Breast epithelium (tissue), 3 donors: Measurements from ENCODE around the gene SP1.

Experiments used
- POLR2A ChIP-seq: fragments of 450-650 bp; IDR thresholded peaks from one replicate; pipeline ENCODE4 v1.6.1; 2016; ENCODE audit warnings: antibody characterized with exemption, mild to moderate bottlenecking, moderate library complexity
- POLR2AphosphoS5 ChIP-seq, 3 donors: sonication (generic); formaldehyde crosslinking; IDR thresholded peaks; one replicate each; pipeline ENCODE4 v1.6.1; 2017; ENCODE audit warnings: antibody characterized with exemption in 3 of 3
- TF ChIP-seq, protein P1 (sequence below), 3 donors: fragments of 450-650 bp; IDR thresholded peaks; one replicate each; pipeline ENCODE4 v1.5.1; 2016 to 2017; ENCODE audit warnings: antibody characterized with exemption in 3 of 3, mild to moderate bottlenecking in 3 of 3, moderate library complexity in 3 of 3

DNA sequence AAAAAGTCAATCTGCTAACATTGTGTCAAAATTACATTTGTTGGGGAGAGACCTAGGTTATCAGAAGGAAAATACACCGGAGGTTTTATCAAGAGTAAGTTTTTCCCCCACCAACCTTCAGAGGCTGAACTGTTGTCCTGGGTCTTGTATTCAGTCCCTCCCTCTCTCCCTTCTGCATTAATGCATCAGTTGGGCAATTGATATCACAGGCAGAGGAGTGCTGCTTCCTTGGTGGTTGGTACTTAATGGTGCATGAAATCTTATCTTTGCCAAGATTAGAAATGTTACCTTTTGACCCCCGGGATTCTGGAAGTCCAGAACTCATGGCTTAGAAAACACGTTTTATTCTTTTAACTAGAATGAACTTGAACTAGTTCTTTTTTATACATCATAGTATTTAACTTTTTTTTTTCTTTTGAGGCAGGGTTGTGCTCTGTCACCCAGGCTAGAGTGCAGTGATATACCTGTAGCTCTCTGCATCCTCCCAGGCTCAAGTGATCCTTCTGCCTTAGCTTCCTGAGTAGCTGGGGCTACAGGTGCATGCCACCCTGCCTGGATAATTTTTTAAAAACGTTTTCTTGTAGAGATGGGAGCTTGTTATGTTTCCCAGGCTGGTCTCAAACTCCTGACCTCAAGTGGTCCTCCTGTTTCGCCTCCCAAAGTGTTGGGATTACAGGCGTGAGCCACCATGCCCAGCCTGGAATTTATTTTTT, 76.8 kb downstream of the SP1 start:
- TF ChIP-seq, protein P1, sequence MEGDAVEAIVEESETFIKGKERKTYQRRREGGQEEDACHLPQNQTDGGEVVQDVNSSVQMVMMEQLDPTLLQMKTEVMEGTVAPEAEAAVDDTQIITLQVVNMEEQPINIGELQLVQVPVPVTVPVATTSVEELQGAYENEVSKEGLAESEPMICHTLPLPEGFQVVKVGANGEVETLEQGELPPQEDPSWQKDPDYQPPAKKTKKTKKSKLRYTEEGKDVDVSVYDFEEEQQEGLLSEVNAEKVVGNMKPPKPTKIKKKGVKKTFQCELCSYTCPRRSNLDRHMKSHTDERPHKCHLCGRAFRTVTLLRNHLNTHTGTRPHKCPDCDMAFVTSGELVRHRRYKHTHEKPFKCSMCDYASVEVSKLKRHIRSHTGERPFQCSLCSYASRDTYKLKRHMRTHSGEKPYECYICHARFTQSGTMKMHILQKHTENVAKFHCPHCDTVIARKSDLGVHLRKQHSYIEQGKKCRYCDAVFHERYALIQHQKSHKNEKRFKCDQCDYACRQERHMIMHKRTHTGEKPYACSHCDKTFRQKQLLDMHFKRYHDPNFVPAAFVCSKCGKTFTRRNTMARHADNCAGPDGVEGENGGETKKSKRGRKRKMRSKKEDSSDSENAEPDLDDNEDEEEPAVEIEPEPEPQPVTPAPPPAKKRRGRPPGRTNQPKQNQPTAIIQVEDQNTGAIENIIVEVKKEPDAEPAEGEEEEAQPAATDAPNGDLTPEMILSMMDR (IDR thresholded peaks at IDR 0.05): no peak
- TF ChIP-seq POLR2AphosphoS5 (IDR thresholded peaks at IDR 0.05) (no peak), POLR2A (no peak)
